ENCODE results near the gene STK16. TPM values are rescaled to one million over a fixed set of nuclear protein-coding genes. Genes with fewer than 3 reads are reported as not detected.

STK16 gene
- polyA plus RNA-seq, 1 donor = 36.2 TPM

- Histone ChIP-seq H3K9me3 (ENCODE audit: control insufficient read depth, low read depth, low read length) (no peaks in the 10 kb centered on the region), H3K27ac (ENCODE audit: low read length) (no peak overlapping the region), H3K4me3 (ENCODE audit: low read length) (no peak overlapping the region), H3K4me1 (ENCODE audit: control insufficient read depth, insufficient read depth, low read length) (peaks cover 8% of the 10 kb centered on the region), H3K27me3 (ENCODE audit: control insufficient read depth, insufficient read depth, low read length) (no peaks in the 10 kb centered on the region), H3K36me3 (ENCODE audit: control insufficient read depth, insufficient read depth, low read length) (peaks cover 63% of the 10 kb centered on the region)
- DNase-seq = no peak
- no CpG with 5 or more reads among the region's 15 CpGs for WGBS (ENCODE audit: insufficient coverage, low lambda C conversion rate)
These were observed 31.1 kb upstream of the STK16 start for GRCh38 chr2:219214141-219214540.

GRCh38 chr2:219214786-219215185, 30.5 kb upstream of the STK16 start:
- no CpG with 5 or more reads among the region's 6 CpGs for WGBS (ENCODE audit: insufficient coverage, low lambda C conversion rate)
- Histone ChIP-seq H3K27me3 (ENCODE audit: control insufficient read depth, insufficient read depth, low read length) (no peaks in the 10 kb centered on the region), H3K9me3 (ENCODE audit: control insufficient read depth, low read depth, low read length) (no peaks in the 10 kb centered on the region), H3K27ac (ENCODE audit: low read length) (no peak overlapping the region), H3K4me3 (ENCODE audit: low read length) (no peak overlapping the region), H3K4me1 (ENCODE audit: control insufficient read depth, insufficient read depth, low read length) (peaks cover 15% of the 10 kb centered on the region), H3K36me3 (ENCODE audit: control insufficient read depth, insufficient read depth, low read length) (peaks cover 59% of the 10 kb centered on the region)
- DNase-seq = no peak

- no peak for DNase-seq
- no CpG with 5 or more reads among the region's 27 CpGs for WGBS (ENCODE audit: insufficient coverage, low lambda C conversion rate)
These were observed 29.3 kb upstream of the STK16 start for GRCh38 chr2:219215871-219216534.

GRCh38 chr2:219216535-219216915, 28.8 kb upstream of the STK16 start:
- Histone ChIP-seq H3K9me3 (ENCODE audit: control insufficient read depth, low read depth, low read length) (no peaks in the 10 kb centered on the region), H3K36me3 (ENCODE audit: control insufficient read depth, insufficient read depth, low read length) (peaks cover 59% of the 10 kb centered on the region), H3K4me3 (ENCODE audit: low read length) (no peak overlapping the region), H3K4me1 (ENCODE audit: control insufficient read depth, insufficient read depth, low read length) (peaks cover 16% of the 10 kb centered on the region), H3K27ac (ENCODE audit: low read length) (no peak overlapping the region), H3K27me3 (ENCODE audit: control insufficient read depth, insufficient read depth, low read length) (no peaks in the 10 kb centered on the region)
- DNase-seq = no peak
- WGBS (ENCODE audit: insufficient coverage, low lambda C conversion rate) = no CpG with 5 or more reads among the region's 6 CpGs

More at GRCh38 chr2:219215871-219216534, 29.3 kb upstream of the STK16 start:
- no peaks in the 10 kb centered on the region for H3K9me3 ChIP-seq (ENCODE audit: control insufficient read depth, low read depth, low read length)
- peaks cover 58% of the 10 kb centered on the region for H3K36me3 ChIP-seq (ENCODE audit: control insufficient read depth, insufficient read depth, low read length)
- H3K27ac ChIP-seq (ENCODE audit: low read length) = no peak overlapping the region
- no peak overlapping the region for H3K4me3 ChIP-seq (ENCODE audit: low read length)
- H3K4me1 ChIP-seq (ENCODE audit: control insufficient read depth, insufficient read depth, low read length) = peaks cover 16% of the 10 kb centered on the region
- H3K27me3 ChIP-seq (ENCODE audit: control insufficient read depth, insufficient read depth, low read length) = no peaks in the 10 kb centered on the region

GRCh38 chr2:219218217-219218731, 27.0 kb upstream of the STK16 start:
- H3K27ac ChIP-seq (ENCODE audit: low read length) = peak overlapping the region; percentile 88
- peaks cover 16% of the 10 kb centered on the region for H3K4me1 ChIP-seq (ENCODE audit: control insufficient read depth, insufficient read depth, low read length)
- H3K9me3 ChIP-seq (ENCODE audit: control insufficient read depth, low read depth, low read length) = no peaks in the 10 kb centered on the region
- H3K27me3 ChIP-seq (ENCODE audit: control insufficient read depth, insufficient read depth, low read length) = no peaks in the 10 kb centered on the region
- WGBS (ENCODE audit: insufficient coverage, low lambda C conversion rate) = no CpG with 5 or more reads among the region's 37 CpGs
- peak; percentile 51 to 72 for DNase-seq
- peaks cover 61% of the 10 kb centered on the region for H3K36me3 ChIP-seq (ENCODE audit: control insufficient read depth, insufficient read depth, low read length)
- peak overlapping the region; percentile 52 for H3K4me3 ChIP-seq (ENCODE audit: low read length)

GRCh38 chr2:219218732-219219701, 26.3 kb upstream of the STK16 start, which contains the start of gene ABCB6:
ABCB6 (minus strand) TSS chr2:219218958; CDS start chr2:219218673, 285 bp downstream.
- Histone ChIP-seq H3K9me3 (ENCODE audit: control insufficient read depth, low read depth, low read length) (no peaks in the 10 kb centered on the region), H3K27ac (ENCODE audit: low read length) (peak within 1 kb of the TSS; percentile 88), H3K27me3 (ENCODE audit: control insufficient read depth, insufficient read depth, low read length) (no peaks in the 10 kb centered on the region), H3K4me3 (ENCODE audit: low read length) (peak within 1 kb of the TSS; percentile 52), H3K4me1 (ENCODE audit: control insufficient read depth, insufficient read depth, low read length) (peaks cover 16% of the 10 kb centered on the region), H3K36me3 (ENCODE audit: control insufficient read depth, insufficient read depth, low read length) (peaks cover 61% of the 10 kb centered on the region)
- whole genome bisulfite sequencing (ENCODE audit: insufficient coverage, low lambda C conversion rate) = no CpG with 5 or more reads among the region's 71 CpGs
- DNase-seq = peak; percentile 91 to 93

GRCh38 chr2:219219784-219220532, 25.3 kb upstream of the STK16 start:
- Histone ChIP-seq H3K9me3 (ENCODE audit: control insufficient read depth, low read depth, low read length) (no peaks in the 10 kb centered on the region), H3K27me3 (ENCODE audit: control insufficient read depth, insufficient read depth, low read length) (no peaks in the 10 kb centered on the region), H3K4me3 (ENCODE audit: low read length) (no peak overlapping the region), H3K4me1 (ENCODE audit: control insufficient read depth, insufficient read depth, low read length) (peaks cover 16% of the 10 kb centered on the region), H3K27ac (ENCODE audit: low read length) (no peak overlapping the region), H3K36me3 (ENCODE audit: control insufficient read depth, insufficient read depth, low read length) (peaks cover 61% of the 10 kb centered on the region)
- no CpG with 5 or more reads among the region's 18 CpGs for WGBS (ENCODE audit: insufficient coverage, low lambda C conversion rate)
- no peak for DNase-seq

GRCh38 chr2:219220652-219221402, 24.5 kb upstream of the STK16 start:
- WGBS (ENCODE audit: insufficient coverage, low lambda C conversion rate) = no CpG with 5 or more reads among the region's 19 CpGs
- no peaks in the 10 kb centered on the region for H3K9me3 ChIP-seq (ENCODE audit: control insufficient read depth, low read depth, low read length)
- no peak overlapping the region for H3K27ac ChIP-seq (ENCODE audit: low read length)
- peaks cover 16% of the 10 kb centered on the region for H3K4me1 ChIP-seq (ENCODE audit: control insufficient read depth, insufficient read depth, low read length)
- peaks cover 65% of the 10 kb centered on the region for H3K36me3 ChIP-seq (ENCODE audit: control insufficient read depth, insufficient read depth, low read length)
- no peaks in the 10 kb centered on the region for H3K27me3 ChIP-seq (ENCODE audit: control insufficient read depth, insufficient read depth, low read length)
- no peak for DNase-seq
- no peak overlapping the region for H3K4me3 ChIP-seq (ENCODE audit: low read length)

- DNase-seq = no peak
- no peak overlapping the region for H3K4me3 ChIP-seq (ENCODE audit: low read length)
- H3K4me1 ChIP-seq (ENCODE audit: control insufficient read depth, insufficient read depth, low read length) = peaks cover 16% of the 10 kb centered on the region
- peaks cover 64% of the 10 kb centered on the region for H3K36me3 ChIP-seq (ENCODE audit: control insufficient read depth, insufficient read depth, low read length)
- no peak overlapping the region for H3K27ac ChIP-seq (ENCODE audit: low read length)
- no peaks in the 10 kb centered on the region for H3K9me3 ChIP-seq (ENCODE audit: control insufficient read depth, low read depth, low read length)
- H3K27me3 ChIP-seq (ENCODE audit: control insufficient read depth, insufficient read depth, low read length) = no peaks in the 10 kb centered on the region
- no CpG with 5 or more reads among the region's 16 CpGs for WGBS (ENCODE audit: insufficient coverage, low lambda C conversion rate)
These were observed 23.2 kb upstream of the STK16 start for GRCh38 chr2:219221957-219222518.

All from large intestine (tissue), 3 donors.